Measurements from ENCODE around the gene DHRS7. TPM values are rescaled to one million over a fixed set of nuclear protein-coding genes. Genes with fewer than 3 reads are reported as not detected.

The DHRS7 gene
- total and polyA plus RNA-seq, 4 donors, result 45.5 to 91.8 (median 78.0) TPM

DNA sequence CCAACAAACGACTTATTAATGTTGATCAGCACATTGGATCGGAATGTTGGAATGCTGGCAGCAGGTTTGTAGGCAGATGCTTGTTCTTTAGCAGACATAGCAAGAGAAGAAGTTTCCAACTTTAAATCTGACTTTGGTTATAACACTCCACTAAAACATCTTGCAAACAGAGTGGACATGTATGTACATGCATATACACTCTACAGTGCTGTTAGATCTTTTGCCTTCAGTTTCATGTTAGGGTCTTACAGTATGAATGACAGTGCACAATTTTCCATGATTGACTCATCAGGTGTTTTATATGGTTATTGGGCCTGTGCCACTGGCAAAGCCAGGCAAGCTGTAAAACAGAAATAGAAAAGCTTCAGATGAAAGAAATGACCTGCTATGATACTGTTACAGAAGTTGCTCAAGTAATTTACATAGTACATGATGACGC, 14.3 kb upstream of the DHRS7 start:
- 88 to 89% methylated on average over 3 of the region's 3 CpGs for whole genome bisulfite sequencing, 2 donors
- no peak for ATAC-seq (ENCODE audit: insufficient read depth, low FRiP score)
- Histone ChIP-seq H3K27ac (ENCODE audit: low read depth in 1 of 2, low read length in 1 of 2) (no peak overlapping the region), H3K27me3 (ENCODE audit: control insufficient read depth in 3 of 3, insufficient read depth in 3 of 3, low read length in 2 of 3) (no peaks in the 10 kb centered on the region), H3K4me3 (no peak overlapping the region), H3K9ac (ENCODE audit: insufficient read depth in 1 of 2, low read length in 2 of 2) (no peak overlapping the region), H3K4me1 (ENCODE audit: control insufficient read depth in 5 of 5, insufficient read depth in 5 of 5, low read length in 5 of 5) (peaks cover 0 to 6% (median 0%) of the 10 kb centered on the region in 5 donors), H3K36me3 (ENCODE audit: control insufficient read depth in 4 of 4, insufficient read depth in 4 of 4, low read length in 4 of 4) (no peaks in the 10 kb centered on the region), H3K9me3 (ENCODE audit: control insufficient read depth in 4 of 4, insufficient read depth in 3 of 4, low read length in 3 of 4) (no peaks in the 10 kb centered on the region)
- DNase-seq, result no peak
- TF ChIP-seq, protein P1, sequence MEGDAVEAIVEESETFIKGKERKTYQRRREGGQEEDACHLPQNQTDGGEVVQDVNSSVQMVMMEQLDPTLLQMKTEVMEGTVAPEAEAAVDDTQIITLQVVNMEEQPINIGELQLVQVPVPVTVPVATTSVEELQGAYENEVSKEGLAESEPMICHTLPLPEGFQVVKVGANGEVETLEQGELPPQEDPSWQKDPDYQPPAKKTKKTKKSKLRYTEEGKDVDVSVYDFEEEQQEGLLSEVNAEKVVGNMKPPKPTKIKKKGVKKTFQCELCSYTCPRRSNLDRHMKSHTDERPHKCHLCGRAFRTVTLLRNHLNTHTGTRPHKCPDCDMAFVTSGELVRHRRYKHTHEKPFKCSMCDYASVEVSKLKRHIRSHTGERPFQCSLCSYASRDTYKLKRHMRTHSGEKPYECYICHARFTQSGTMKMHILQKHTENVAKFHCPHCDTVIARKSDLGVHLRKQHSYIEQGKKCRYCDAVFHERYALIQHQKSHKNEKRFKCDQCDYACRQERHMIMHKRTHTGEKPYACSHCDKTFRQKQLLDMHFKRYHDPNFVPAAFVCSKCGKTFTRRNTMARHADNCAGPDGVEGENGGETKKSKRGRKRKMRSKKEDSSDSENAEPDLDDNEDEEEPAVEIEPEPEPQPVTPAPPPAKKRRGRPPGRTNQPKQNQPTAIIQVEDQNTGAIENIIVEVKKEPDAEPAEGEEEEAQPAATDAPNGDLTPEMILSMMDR (IDR thresholded peaks at IDR 0.05; ENCODE audit: control extremely low read depth, extremely low read depth), result no peak

DNA sequence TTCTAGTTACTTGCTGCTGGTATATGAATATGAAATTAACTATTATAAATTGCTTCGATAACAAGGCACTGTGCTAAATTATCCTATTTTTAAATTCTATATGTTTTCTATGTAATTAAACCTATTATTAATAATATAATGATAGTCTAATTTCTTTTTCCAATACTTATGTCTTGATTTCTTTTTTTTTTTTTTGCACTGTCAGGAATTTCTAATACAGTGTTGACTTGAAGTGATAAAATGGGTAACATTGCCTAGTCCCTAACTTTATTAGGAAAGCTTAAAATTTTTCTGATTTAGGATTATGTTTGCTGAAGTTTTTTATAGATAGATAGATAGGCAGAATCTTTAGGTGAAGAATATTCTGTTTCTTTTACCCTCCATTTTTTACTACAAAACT, 13.6 kb upstream of the DHRS7 start:
- DNase-seq (no peak), ATAC-seq (ENCODE audit: insufficient read depth, low FRiP score) (no peak)
- no peaks in the 10 kb centered on the region for H3K36me3 ChIP-seq (ENCODE audit: control insufficient read depth in 4 of 4, insufficient read depth in 4 of 4, low read length in 4 of 4)
- 96 to 100% methylated on average over 1 of the region's 1 CpG for WGBS, 2 donors
- no peaks in the 10 kb centered on the region for H3K9me3 ChIP-seq (ENCODE audit: control insufficient read depth in 4 of 4, insufficient read depth in 3 of 4, low read length in 3 of 4)
- no peaks in the 10 kb centered on the region for H3K27me3 ChIP-seq (ENCODE audit: control insufficient read depth in 3 of 3, insufficient read depth in 3 of 3, low read length in 2 of 3)
- no peak overlapping the region for H3K9ac ChIP-seq (ENCODE audit: insufficient read depth in 1 of 2, low read length in 2 of 2)
- TF ChIP-seq, protein P1 (IDR thresholded peaks at IDR 0.05; ENCODE audit: control extremely low read depth, extremely low read depth), result no peak
- H3K4me3 ChIP-seq, result no peak overlapping the region
- H3K27ac ChIP-seq (ENCODE audit: low read depth in 1 of 2, low read length in 1 of 2), result no peak overlapping the region
- peaks cover 0 to 5% (median 0%) of the 10 kb centered on the region in 5 donors for H3K4me1 ChIP-seq (ENCODE audit: control insufficient read depth in 5 of 5, insufficient read depth in 5 of 5, low read length in 5 of 5)

DNA sequence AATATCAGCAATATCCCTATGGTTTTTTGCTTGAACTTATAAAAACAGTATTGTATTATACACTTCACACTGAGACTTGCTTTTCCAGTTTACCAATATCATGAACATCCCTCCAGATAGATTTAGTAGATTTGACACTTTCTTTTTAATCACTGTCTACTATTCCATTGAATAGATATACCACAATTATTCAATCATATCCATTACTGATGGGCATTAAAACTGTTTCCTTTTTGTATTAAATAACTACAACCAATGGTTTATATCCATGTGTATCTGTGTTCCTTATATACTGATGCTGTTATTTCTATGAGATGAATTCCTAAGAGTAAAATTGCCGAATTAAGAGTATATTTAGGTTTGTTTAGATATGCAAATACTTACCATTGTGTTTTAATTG, 13.0 kb upstream of the DHRS7 start:
- TF ChIP-seq, protein P1 (IDR thresholded peaks at IDR 0.05; ENCODE audit: control extremely low read depth, extremely low read depth), result no peak
- WGBS, 2 donors, result 96 to 98% methylated on average over 1 of the region's 1 CpG
- H3K4me1 ChIP-seq (ENCODE audit: control insufficient read depth in 5 of 5, insufficient read depth in 5 of 5, low read length in 5 of 5), result no peaks in the 10 kb centered on the region
- no peak overlapping the region for H3K27ac ChIP-seq (ENCODE audit: low read depth in 1 of 2, low read length in 1 of 2)
- no peaks in the 10 kb centered on the region for H3K9me3 ChIP-seq (ENCODE audit: control insufficient read depth in 4 of 4, insufficient read depth in 3 of 4, low read length in 3 of 4)
- H3K4me3 ChIP-seq, result no peak overlapping the region
- H3K36me3 ChIP-seq (ENCODE audit: control insufficient read depth in 4 of 4, insufficient read depth in 4 of 4, low read length in 4 of 4), result no peaks in the 10 kb centered on the region
- H3K9ac ChIP-seq (ENCODE audit: insufficient read depth in 1 of 2, low read length in 2 of 2), result no peak overlapping the region
- H3K27me3 ChIP-seq (ENCODE audit: control insufficient read depth in 3 of 3, insufficient read depth in 3 of 3, low read length in 2 of 3), result no peaks in the 10 kb centered on the region
- DNase-seq (no peak), ATAC-seq (ENCODE audit: insufficient read depth, low FRiP score) (no peak)

DNA sequence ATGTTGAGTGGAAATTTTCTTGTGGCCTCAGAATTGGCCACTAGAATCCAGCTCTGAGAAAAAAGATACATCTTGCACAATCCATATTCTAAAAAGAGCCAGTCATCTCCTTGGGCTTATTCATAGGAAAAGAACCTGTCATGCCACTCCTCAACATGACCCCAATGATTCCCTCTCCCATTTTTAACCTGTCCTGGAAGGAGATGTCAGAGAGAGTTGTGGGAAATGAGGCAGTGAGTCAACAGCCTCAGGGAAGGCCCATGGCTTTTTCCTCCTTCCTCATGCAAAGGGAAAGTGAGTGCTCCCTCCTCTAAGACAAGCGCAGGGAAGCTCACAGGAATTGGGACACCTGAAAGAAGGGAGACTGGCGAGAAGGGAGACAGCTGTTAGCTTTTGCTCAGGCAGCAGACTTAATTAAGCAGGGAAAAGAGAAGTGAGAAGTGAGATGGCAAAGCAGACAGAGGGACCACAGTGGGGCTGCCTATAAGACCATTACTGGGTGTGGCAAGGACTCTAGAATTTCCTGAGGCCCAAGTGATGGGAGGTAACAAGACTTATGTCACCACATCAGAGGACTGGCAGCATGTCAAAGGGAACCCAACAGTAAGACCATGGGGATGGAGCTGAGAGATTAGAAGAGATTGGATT, 10.2 kb upstream of the DHRS7 start:
- ATAC-seq (ENCODE audit: insufficient read depth, low FRiP score) (no peak), DNase-seq (no peak)
- H3K4me3 ChIP-seq, result no peak overlapping the region
- no peaks in the 10 kb centered on the region for H3K27me3 ChIP-seq (ENCODE audit: control insufficient read depth in 3 of 3, insufficient read depth in 3 of 3, low read length in 2 of 3)
- no peaks in the 10 kb centered on the region for H3K9me3 ChIP-seq (ENCODE audit: control insufficient read depth in 4 of 4, insufficient read depth in 3 of 4, low read length in 3 of 4)
- no peak overlapping the region for H3K9ac ChIP-seq (ENCODE audit: insufficient read depth in 1 of 2, low read length in 2 of 2)
- 64 to 88% methylated on average over 2 of the region's 2 CpGs for WGBS, 2 donors
- H3K4me1 ChIP-seq (ENCODE audit: control insufficient read depth in 5 of 5, insufficient read depth in 5 of 5, low read length in 5 of 5), result no peaks in the 10 kb centered on the region
- no peaks in the 10 kb centered on the region for H3K36me3 ChIP-seq (ENCODE audit: control insufficient read depth in 4 of 4, insufficient read depth in 4 of 4, low read length in 4 of 4)
- TF ChIP-seq, protein P1 (IDR thresholded peaks at IDR 0.05; ENCODE audit: control extremely low read depth, extremely low read depth), result no peak
- H3K27ac ChIP-seq (ENCODE audit: low read depth in 1 of 2, low read length in 1 of 2), result no peak overlapping the region

All from lung (tissue), 12 donors.